Measurements from ENCODE around the gene WNT1. TPM values are rescaled to one million over a fixed set of nuclear protein-coding genes. Genes with fewer than 3 reads are reported as not detected.

The WNT1 gene
- total and polyA plus RNA-seq, 9 of the 15 experiments (the other 6 are each of a cell fraction or from before 2014, with no cell fraction given): not detected

- TF ChIP-seq, protein P1, sequence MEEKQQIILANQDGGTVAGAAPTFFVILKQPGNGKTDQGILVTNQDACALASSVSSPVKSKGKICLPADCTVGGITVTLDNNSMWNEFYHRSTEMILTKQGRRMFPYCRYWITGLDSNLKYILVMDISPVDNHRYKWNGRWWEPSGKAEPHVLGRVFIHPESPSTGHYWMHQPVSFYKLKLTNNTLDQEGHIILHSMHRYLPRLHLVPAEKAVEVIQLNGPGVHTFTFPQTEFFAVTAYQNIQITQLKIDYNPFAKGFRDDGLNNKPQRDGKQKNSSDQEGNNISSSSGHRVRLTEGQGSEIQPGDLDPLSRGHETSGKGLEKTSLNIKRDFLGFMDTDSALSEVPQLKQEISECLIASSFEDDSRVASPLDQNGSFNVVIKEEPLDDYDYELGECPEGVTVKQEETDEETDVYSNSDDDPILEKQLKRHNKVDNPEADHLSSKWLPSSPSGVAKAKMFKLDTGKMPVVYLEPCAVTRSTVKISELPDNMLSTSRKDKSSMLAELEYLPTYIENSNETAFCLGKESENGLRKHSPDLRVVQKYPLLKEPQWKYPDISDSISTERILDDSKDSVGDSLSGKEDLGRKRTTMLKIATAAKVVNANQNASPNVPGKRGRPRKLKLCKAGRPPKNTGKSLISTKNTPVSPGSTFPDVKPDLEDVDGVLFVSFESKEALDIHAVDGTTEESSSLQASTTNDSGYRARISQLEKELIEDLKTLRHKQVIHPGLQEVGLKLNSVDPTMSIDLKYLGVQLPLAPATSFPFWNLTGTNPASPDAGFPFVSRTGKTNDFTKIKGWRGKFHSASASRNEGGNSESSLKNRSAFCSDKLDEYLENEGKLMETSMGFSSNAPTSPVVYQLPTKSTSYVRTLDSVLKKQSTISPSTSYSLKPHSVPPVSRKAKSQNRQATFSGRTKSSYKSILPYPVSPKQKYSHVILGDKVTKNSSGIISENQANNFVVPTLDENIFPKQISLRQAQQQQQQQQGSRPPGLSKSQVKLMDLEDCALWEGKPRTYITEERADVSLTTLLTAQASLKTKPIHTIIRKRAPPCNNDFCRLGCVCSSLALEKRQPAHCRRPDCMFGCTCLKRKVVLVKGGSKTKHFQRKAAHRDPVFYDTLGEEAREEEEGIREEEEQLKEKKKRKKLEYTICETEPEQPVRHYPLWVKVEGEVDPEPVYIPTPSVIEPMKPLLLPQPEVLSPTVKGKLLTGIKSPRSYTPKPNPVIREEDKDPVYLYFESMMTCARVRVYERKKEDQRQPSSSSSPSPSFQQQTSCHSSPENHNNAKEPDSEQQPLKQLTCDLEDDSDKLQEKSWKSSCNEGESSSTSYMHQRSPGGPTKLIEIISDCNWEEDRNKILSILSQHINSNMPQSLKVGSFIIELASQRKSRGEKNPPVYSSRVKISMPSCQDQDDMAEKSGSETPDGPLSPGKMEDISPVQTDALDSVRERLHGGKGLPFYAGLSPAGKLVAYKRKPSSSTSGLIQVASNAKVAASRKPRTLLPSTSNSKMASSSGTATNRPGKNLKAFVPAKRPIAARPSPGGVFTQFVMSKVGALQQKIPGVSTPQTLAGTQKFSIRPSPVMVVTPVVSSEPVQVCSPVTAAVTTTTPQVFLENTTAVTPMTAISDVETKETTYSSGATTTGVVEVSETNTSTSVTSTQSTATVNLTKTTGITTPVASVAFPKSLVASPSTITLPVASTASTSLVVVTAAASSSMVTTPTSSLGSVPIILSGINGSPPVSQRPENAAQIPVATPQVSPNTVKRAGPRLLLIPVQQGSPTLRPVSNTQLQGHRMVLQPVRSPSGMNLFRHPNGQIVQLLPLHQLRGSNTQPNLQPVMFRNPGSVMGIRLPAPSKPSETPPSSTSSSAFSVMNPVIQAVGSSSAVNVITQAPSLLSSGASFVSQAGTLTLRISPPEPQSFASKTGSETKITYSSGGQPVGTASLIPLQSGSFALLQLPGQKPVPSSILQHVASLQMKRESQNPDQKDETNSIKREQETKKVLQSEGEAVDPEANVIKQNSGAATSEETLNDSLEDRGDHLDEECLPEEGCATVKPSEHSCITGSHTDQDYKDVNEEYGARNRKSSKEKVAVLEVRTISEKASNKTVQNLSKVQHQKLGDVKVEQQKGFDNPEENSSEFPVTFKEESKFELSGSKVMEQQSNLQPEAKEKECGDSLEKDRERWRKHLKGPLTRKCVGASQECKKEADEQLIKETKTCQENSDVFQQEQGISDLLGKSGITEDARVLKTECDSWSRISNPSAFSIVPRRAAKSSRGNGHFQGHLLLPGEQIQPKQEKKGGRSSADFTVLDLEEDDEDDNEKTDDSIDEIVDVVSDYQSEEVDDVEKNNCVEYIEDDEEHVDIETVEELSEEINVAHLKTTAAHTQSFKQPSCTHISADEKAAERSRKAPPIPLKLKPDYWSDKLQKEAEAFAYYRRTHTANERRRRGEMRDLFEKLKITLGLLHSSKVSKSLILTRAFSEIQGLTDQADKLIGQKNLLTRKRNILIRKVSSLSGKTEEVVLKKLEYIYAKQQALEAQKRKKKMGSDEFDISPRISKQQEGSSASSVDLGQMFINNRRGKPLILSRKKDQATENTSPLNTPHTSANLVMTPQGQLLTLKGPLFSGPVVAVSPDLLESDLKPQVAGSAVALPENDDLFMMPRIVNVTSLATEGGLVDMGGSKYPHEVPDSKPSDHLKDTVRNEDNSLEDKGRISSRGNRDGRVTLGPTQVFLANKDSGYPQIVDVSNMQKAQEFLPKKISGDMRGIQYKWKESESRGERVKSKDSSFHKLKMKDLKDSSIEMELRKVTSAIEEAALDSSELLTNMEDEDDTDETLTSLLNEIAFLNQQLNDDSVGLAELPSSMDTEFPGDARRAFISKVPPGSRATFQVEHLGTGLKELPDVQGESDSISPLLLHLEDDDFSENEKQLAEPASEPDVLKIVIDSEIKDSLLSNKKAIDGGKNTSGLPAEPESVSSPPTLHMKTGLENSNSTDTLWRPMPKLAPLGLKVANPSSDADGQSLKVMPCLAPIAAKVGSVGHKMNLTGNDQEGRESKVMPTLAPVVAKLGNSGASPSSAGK (IDR thresholded peaks at IDR 0.05): peak; percentile 76
- TF ChIP-seq HCFC1 (IDR thresholded peaks at IDR 0.05; ENCODE audit: low read depth, low read length) (0 out of 2 replicates have a peak, but pooled peaks have one; percentile 4), RCOR1 (IDR thresholded peaks at IDR 0.05; ENCODE audit: borderline replicate concordance in 1 of 2, low read depth in 2 of 2, low read length in 2 of 2) (0 out of 4 replicates have a peak, but pooled peaks of 1 of the 2 experiments have one; percentile 8), MAZ (CRISPR knock-in tag; conservative IDR thresholded peaks at IDR 0.05 in 1 of 2, IDR thresholded peaks at IDR 0.05 in 1 of 2) (peak; percentile 56 to 78; a peak in 3 of 4 replicates), MEIS2 (IDR thresholded peaks at IDR 0.05; ENCODE audit: partially characterized antibody) (peak; percentile 22), GTF2E2 (tag; IDR thresholded peaks at IDR 0.05) (no peak)
- TF ChIP-seq, protein P2, sequence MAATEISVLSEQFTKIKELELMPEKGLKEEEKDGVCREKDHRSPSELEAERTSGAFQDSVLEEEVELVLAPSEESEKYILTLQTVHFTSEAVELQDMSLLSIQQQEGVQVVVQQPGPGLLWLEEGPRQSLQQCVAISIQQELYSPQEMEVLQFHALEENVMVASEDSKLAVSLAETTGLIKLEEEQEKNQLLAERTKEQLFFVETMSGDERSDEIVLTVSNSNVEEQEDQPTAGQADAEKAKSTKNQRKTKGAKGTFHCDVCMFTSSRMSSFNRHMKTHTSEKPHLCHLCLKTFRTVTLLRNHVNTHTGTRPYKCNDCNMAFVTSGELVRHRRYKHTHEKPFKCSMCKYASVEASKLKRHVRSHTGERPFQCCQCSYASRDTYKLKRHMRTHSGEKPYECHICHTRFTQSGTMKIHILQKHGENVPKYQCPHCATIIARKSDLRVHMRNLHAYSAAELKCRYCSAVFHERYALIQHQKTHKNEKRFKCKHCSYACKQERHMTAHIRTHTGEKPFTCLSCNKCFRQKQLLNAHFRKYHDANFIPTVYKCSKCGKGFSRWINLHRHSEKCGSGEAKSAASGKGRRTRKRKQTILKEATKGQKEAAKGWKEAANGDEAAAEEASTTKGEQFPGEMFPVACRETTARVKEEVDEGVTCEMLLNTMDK (IDR thresholded peaks at IDR 0.05; ENCODE audit: borderline replicate concordance, insufficient read depth, low read depth, low read length, poor library complexity, severe bottlenecking): peak; percentile 94
- TF ChIP-seq, protein P3, sequence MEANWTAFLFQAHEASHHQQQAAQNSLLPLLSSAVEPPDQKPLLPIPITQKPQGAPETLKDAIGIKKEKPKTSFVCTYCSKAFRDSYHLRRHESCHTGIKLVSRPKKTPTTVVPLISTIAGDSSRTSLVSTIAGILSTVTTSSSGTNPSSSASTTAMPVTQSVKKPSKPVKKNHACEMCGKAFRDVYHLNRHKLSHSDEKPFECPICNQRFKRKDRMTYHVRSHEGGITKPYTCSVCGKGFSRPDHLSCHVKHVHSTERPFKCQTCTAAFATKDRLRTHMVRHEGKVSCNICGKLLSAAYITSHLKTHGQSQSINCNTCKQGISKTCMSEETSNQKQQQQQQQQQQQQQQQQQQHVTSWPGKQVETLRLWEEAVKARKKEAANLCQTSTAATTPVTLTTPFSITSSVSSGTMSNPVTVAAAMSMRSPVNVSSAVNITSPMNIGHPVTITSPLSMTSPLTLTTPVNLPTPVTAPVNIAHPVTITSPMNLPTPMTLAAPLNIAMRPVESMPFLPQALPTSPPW (CRISPR knock-in tag; IDR thresholded peaks at IDR 0.05): peak; percentile 63
These were observed 536 bp upstream of the WNT1 start (continued) for GRCh38 chr12:48977290-48978281.

Data from K562 (cell line).